Measurements from ENCODE around the gene AFAP1.

DNA sequence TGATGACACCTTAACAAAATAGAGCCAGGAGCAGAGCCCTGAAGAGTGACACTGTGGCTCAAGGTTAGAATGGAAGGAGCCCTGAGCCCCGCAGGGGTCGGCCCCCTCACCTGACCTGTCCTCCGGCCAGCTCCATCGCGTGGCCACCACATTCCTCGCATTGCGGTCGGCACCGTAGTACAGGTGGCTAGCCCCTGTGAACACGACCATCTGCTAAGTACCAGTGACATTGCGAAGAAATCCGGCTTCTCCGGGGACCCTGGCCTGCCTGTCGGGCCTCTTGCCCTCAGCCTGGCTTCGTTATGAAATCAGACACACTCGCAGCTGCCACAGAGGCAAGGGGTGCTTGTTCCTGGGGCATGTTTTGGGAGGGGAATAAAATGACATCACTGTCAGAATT lies 179.0 kb downstream of the AFAP1 start:
- TF ChIP-seq, protein P1, sequence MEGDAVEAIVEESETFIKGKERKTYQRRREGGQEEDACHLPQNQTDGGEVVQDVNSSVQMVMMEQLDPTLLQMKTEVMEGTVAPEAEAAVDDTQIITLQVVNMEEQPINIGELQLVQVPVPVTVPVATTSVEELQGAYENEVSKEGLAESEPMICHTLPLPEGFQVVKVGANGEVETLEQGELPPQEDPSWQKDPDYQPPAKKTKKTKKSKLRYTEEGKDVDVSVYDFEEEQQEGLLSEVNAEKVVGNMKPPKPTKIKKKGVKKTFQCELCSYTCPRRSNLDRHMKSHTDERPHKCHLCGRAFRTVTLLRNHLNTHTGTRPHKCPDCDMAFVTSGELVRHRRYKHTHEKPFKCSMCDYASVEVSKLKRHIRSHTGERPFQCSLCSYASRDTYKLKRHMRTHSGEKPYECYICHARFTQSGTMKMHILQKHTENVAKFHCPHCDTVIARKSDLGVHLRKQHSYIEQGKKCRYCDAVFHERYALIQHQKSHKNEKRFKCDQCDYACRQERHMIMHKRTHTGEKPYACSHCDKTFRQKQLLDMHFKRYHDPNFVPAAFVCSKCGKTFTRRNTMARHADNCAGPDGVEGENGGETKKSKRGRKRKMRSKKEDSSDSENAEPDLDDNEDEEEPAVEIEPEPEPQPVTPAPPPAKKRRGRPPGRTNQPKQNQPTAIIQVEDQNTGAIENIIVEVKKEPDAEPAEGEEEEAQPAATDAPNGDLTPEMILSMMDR (IDR thresholded peaks at IDR 0.05): no peak
- TF ChIP-seq POLR2A (IDR thresholded peaks at IDR 0.05): no peak
